H9 (cell line): Measurements from ENCODE around the gene ZMYND12. TPM values are rescaled to one million over a fixed set of nuclear protein-coding genes. Genes with fewer than 3 reads are reported as not detected.

ENCODE experiments used
- DNase-seq: peaks from one replicate; pipeline ENCODE4 v3.0.0-alpha.2; 2017
- H2AFZ ChIP-seq: one replicate; pipeline ENCODE4 v1.6.1; 2013; ENCODE audit warnings: mild to moderate bottlenecking, low read length, control low read depth, moderate library complexity
- H2AK5ac ChIP-seq: 2 replicates; pipeline ENCODE4 v1.6.1; 2013; ENCODE audit warnings: low read length, control low read depth, mixed read lengths; ENCODE audit not compliant: insufficient read length
- H2BK120ac ChIP-seq: one replicate; pipeline ENCODE4 v1.6.1; 2013; ENCODE audit warnings: low read depth, mild to moderate bottlenecking, low read length, control low read depth, inconsistent platforms; ENCODE audit not compliant: poor library complexity, severe bottlenecking
- H2BK12ac ChIP-seq: 2 replicates; pipeline ENCODE4 v1.6.1; 2013; ENCODE audit warnings: low read length, control low read depth, mixed read lengths, low read depth; ENCODE audit not compliant: insufficient read length
- H2BK15ac ChIP-seq: 2 replicates; pipeline ENCODE4 v1.6.1; 2013; ENCODE audit warnings: low read depth, low read length, control low read depth
- H2BK20ac ChIP-seq: one replicate; pipeline ENCODE4 v1.6.1; 2013; ENCODE audit warnings: low read depth, mild to moderate bottlenecking, low read length, control low read depth, inconsistent platforms; ENCODE audit not compliant: poor library complexity, severe bottlenecking
- H2BK5ac ChIP-seq: 2 replicates; pipeline ENCODE4 v1.6.1; 2013; ENCODE audit warnings: low read length, control low read depth, mixed read lengths; ENCODE audit not compliant: insufficient read length
- H3K14ac ChIP-seq: 2 replicates; pipeline ENCODE4 v1.6.1; 2013; ENCODE audit warnings: low read length, control low read depth; ENCODE audit not compliant: insufficient read depth
- H3K18ac ChIP-seq: 2 replicates; pipeline ENCODE4 v1.6.1; 2013; ENCODE audit warnings: low read depth, mild to moderate bottlenecking, mixed read lengths, low read length, control low read depth; ENCODE audit not compliant: insufficient read length
- H3K23ac ChIP-seq: 2 replicates; pipeline ENCODE4 v1.6.1; 2013; ENCODE audit warnings: low read length, control low read depth, mixed read lengths, low read depth; ENCODE audit not compliant: insufficient read length
- H3K23me2 ChIP-seq: 2 replicates; pipeline ENCODE4 v1.6.1; 2013; ENCODE audit warnings: low read depth, mild to moderate bottlenecking, mixed read lengths, low read length, control low read depth; ENCODE audit not compliant: insufficient read length, poor library complexity, severe bottlenecking
- H3K27ac ChIP-seq: 2 replicates; pipeline ENCODE4 v1.5.1; 2013; ENCODE audit warnings: low read length, control low read depth, mixed read lengths, low read depth; ENCODE audit not compliant: insufficient read length
- H3K27me3 ChIP-seq: 2 replicates; pipeline ENCODE4 v1.6.1; 2013; ENCODE audit warnings: low read length, control low read depth, inconsistent platforms; ENCODE audit not compliant: insufficient read depth
- H3K4ac ChIP-seq: 2 replicates; pipeline ENCODE4 v1.6.1; 2013; ENCODE audit warnings: low read depth, mild to moderate bottlenecking, control low read depth, inconsistent platforms, low read length, moderate library complexity
- H3K4me1 ChIP-seq: 2 replicates; pipeline ENCODE4 v1.6.1; 2013; ENCODE audit warnings: low read length, control low read depth, inconsistent platforms; ENCODE audit not compliant: insufficient read depth
- H3K4me2 ChIP-seq: 2 replicates; pipeline ENCODE4 v1.6.1; 2013; ENCODE audit warnings: low read length, control low read depth, mixed read lengths; ENCODE audit not compliant: insufficient read length, insufficient read depth
- H3K56ac ChIP-seq: 2 replicates; pipeline ENCODE4 v1.6.1; 2013; ENCODE audit warnings: low read depth, mild to moderate bottlenecking, mixed read lengths, low read length, control low read depth; ENCODE audit not compliant: insufficient read length
- H3K79me1 ChIP-seq: 2 replicates; pipeline ENCODE4 v1.6.1; 2013; ENCODE audit warnings: low read depth, mild to moderate bottlenecking, moderate library complexity, low read length, control low read depth, inconsistent platforms; ENCODE audit not compliant: insufficient read depth, poor library complexity, severe bottlenecking
- H3K79me2 ChIP-seq: 2 replicates; pipeline ENCODE4 v1.6.1; 2013; ENCODE audit warnings: low read length, control low read depth, inconsistent platforms; ENCODE audit not compliant: insufficient read depth
- H3K9ac ChIP-seq: 2 replicates; pipeline ENCODE4 v1.6.1; 2013; ENCODE audit warnings: low read length, control low read depth, mixed read lengths; ENCODE audit not compliant: insufficient read length; ENCODE audit errors: extremely low read depth
- H3K9me3 ChIP-seq: one replicate; pipeline ENCODE4 v1.6.1; 2013; ENCODE audit warnings: low read depth, low read length, inconsistent platforms; ENCODE audit not compliant: control insufficient read depth
- H3T11ph ChIP-seq: one replicate; pipeline ENCODE4 v1.6.1; 2013; ENCODE audit warnings: mild to moderate bottlenecking, low read length, control low read depth, inconsistent platforms
- H4K20me1 ChIP-seq: one replicate; pipeline ENCODE4 v1.6.1; 2013; ENCODE audit not compliant: control insufficient read depth, insufficient read length, insufficient read depth
- H4K5ac ChIP-seq: 2 replicates; pipeline ENCODE4 v1.6.1; 2013; ENCODE audit warnings: low read depth, mild to moderate bottlenecking, mixed read lengths, low read length, control low read depth; ENCODE audit not compliant: insufficient read length
- H4K8ac ChIP-seq: replicated peaks from 2 replicates; pipeline ENCODE4 v1.6.1; 2013; ENCODE audit warnings: low read length, control low read depth, mixed read lengths, low read depth; ENCODE audit not compliant: insufficient read length
- H4K91ac ChIP-seq: 2 replicates; pipeline ENCODE4 v1.6.1; 2013; ENCODE audit warnings: low read depth, mild to moderate bottlenecking, moderate library complexity, mixed read lengths, low read length, control low read depth; ENCODE audit not compliant: insufficient read length
- H3K27ac Mint-ChIP-seq, 3 experiments: 2 replicates in 2 of 3; 3 replicates in 1 of 3; pipeline ENCODE4 v1.8.0; 2020 to 2021; ENCODE audit warnings: mixed read lengths in 3 of 3, mild to moderate bottlenecking in 1 of 3, moderate library complexity in 1 of 3
- H3K27me3 Mint-ChIP-seq: 2 replicates; pipeline ENCODE4 v1.8.0; 2021; ENCODE audit warnings: low read depth, mild to moderate bottlenecking, moderate library complexity, mixed read lengths
- H3K36me3 Mint-ChIP-seq, 3 experiments: 2 replicates in 2 of 3; 3 replicates in 1 of 3; pipeline ENCODE4 v1.8.0; 2020 to 2021; ENCODE audit warnings: low read depth in 3 of 3, mixed read lengths in 3 of 3; ENCODE audit not compliant: insufficient read depth in 1 of 3
- H3K4me1 Mint-ChIP-seq, 2 experiments: 2 replicates each; pipeline ENCODE4 v1.8.0; 2020; ENCODE audit warnings: mixed read lengths in 2 of 2
- H3K4me3 Mint-ChIP-seq, 2 experiments: 2 replicates in 1 of 2; 3 replicates in 1 of 2; pipeline ENCODE4 v1.8.0; 2020 to 2021; ENCODE audit warnings: mild to moderate bottlenecking in 2 of 2, mixed read lengths in 2 of 2, moderate library complexity in 1 of 2
- H3K9me3 Mint-ChIP-seq, 2 experiments: 2 replicates in 1 of 2; 3 replicates in 1 of 2; pipeline ENCODE4 v1.8.0; 2020; ENCODE audit warnings: mild to moderate bottlenecking in 2 of 2, mixed read lengths in 2 of 2, moderate library complexity in 1 of 2
- CTCF ChIP-seq: fragments of 200-600 bp; sonication (generic); conservative IDR thresholded peaks from 3 replicates; pipeline ENCODE4 v1.8.0; 2021; ENCODE audit warnings: antibody characterized with exemption, mild to moderate bottlenecking
- WGBS: extraction: QIAGEN DNeasy Blood & Tissue Kit; methylation state at CpG from one replicate; pipeline ENCODE4 v1.1.7; 2013; ENCODE audit warnings: missing lambda C conversion rate, low lambda C conversion rate, mixed read lengths; ENCODE audit not compliant: insufficient read length; ENCODE audit errors: extremely low coverage; 5-methylcytosine and 5-hydroxymethylcytosine counted together
- total RNA-seq: library from RNA; stranded (reverse); gene quantifications from 2 replicates; pipeline ENCODE4 v1.2.1, GENCODE V29; 2021

ZMYND12 gene
- total RNA-seq, 1 experiment from 2014 or later, result 0.42 TPM

GRCh38 chr1:42463921-42464320 lies 8.1 kb upstream of the ZMYND12 start:
- H3T11ph ChIP-seq, result no peak overlapping the region
- H2BK120ac ChIP-seq, result no peak overlapping the region
- no CpG with 5 or more reads among the region's 3 CpGs for WGBS
- H2BK12ac ChIP-seq, result no peak overlapping the region
- no peak overlapping the region for H4K91ac ChIP-seq
- H3K14ac ChIP-seq, result peak overlapping the region; percentile 31; the same call in 1 of the 2 replicates
- H4K8ac ChIP-seq, result no peak overlapping the region
- H4K5ac ChIP-seq, result no peak overlapping the region
- peak overlapping the region; percentile 80 to 87 for H3K4me3 Mint-ChIP-seq
- H3K23ac ChIP-seq, result no peak overlapping the region
- no peak for DNase-seq
- H3K4ac ChIP-seq, result no peak overlapping the region
- no peak overlapping the region for H3K18ac ChIP-seq
- H3K56ac ChIP-seq, result no peak overlapping the region
- H3K27me3 Mint-ChIP-seq, result peaks cover 2% of the 10 kb centered on the region; the same call in 1 of the 2 replicates
- peaks cover 2 to 14% (median 11%) of the 10 kb centered on the region in 3 experiments; a peak in 5 of 7 replicates for H3K36me3 Mint-ChIP-seq
- H3K27me3 ChIP-seq, result no peaks in the 10 kb centered on the region
- H3K4me2 ChIP-seq, result peak overlapping the region; percentile 73
- no peaks in the 10 kb centered on the region for H3K4me1 ChIP-seq
- H3K9me3 Mint-ChIP-seq, result no peaks in the 10 kb centered on the region
- H3K79me2 ChIP-seq, result no peaks in the 10 kb centered on the region
- no peak overlapping the region for H2AFZ ChIP-seq
- H2BK5ac ChIP-seq, result no peak overlapping the region
- H3K27ac Mint-ChIP-seq, result no peak overlapping the region
- H2BK20ac ChIP-seq, result no peak overlapping the region
- no peaks in the 10 kb centered on the region for H3K79me1 ChIP-seq
- no peaks in the 10 kb centered on the region for H4K20me1 ChIP-seq
- H3K23me2 ChIP-seq, result peaks cover 6% of the 10 kb centered on the region
- H3K4me1 Mint-ChIP-seq, result peaks cover 14 to 15% of the 10 kb centered on the region in 2 experiments
- H3K27ac ChIP-seq, result no peak overlapping the region
- no peaks in the 10 kb centered on the region for H3K9me3 ChIP-seq
- no peak overlapping the region for H2BK15ac ChIP-seq
- no peak overlapping the region for H2AK5ac ChIP-seq
- TF ChIP-seq CTCF, result no peak
- H3K9ac ChIP-seq, result no peak overlapping the region
